PC-3 (cell line): ENCODE results near the gene SKOR2.

ENCODE experiments used
- EZH2 ChIP-seq: fragments of 300-600 bp; sonication (generic); IDR thresholded peaks from one replicate; pipeline ENCODE4 v1.6.1; 2017; ENCODE audit warnings: antibody characterized with exemption, mild to moderate bottlenecking, low read length; ENCODE audit not compliant: unreplicated experiment
- TF ChIP-seq, protein P1 (sequence below): fragments of 300-600 bp; sonication (generic); conservative IDR thresholded peaks from 2 replicates; pipeline ENCODE4 v1.5.1; 2017; ENCODE audit warnings: antibody characterized with exemption, low read depth, mild to moderate bottlenecking, low read length

DNA sequence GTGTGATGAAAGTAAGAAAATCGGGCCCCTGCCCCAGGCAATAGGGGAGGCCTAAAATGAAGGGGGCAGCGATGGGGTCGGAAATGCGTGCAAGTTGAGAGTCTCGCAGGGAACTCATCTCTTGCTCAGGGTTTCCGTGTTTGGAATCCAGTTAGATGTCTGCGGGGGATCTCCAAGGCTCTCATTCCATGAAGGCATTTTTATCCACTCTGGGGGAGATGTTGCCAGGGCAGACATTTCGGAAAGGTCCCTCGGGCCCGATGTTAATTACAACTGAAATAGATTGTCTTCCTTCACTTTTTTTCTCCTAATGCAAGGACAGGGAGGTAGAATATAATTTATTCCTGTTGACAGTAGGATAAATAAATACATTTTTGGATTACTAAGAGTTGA is 12.8 kb upstream of the SKOR2 start:
- TF ChIP-seq, protein P1, sequence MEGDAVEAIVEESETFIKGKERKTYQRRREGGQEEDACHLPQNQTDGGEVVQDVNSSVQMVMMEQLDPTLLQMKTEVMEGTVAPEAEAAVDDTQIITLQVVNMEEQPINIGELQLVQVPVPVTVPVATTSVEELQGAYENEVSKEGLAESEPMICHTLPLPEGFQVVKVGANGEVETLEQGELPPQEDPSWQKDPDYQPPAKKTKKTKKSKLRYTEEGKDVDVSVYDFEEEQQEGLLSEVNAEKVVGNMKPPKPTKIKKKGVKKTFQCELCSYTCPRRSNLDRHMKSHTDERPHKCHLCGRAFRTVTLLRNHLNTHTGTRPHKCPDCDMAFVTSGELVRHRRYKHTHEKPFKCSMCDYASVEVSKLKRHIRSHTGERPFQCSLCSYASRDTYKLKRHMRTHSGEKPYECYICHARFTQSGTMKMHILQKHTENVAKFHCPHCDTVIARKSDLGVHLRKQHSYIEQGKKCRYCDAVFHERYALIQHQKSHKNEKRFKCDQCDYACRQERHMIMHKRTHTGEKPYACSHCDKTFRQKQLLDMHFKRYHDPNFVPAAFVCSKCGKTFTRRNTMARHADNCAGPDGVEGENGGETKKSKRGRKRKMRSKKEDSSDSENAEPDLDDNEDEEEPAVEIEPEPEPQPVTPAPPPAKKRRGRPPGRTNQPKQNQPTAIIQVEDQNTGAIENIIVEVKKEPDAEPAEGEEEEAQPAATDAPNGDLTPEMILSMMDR = no peak
- TF ChIP-seq EZH2 = no peak
